Uterus (tissue), 2 donors: ENCODE results near the gene CALML5.

ENCODE experiments used
- POLR2A ChIP-seq, 2 donors: fragments of 450-650 bp; IDR thresholded peaks; one replicate each; pipeline ENCODE4 v1.6.1; 2016; ENCODE audit warnings: antibody characterized with exemption in 2 of 2, mild to moderate bottlenecking in 1 of 2, moderate library complexity in 1 of 2
- TF ChIP-seq, protein P1 (sequence below), 4 experiments: fragments of 200-600 bp in 2 of 4; fragments of 450-650 bp in 2 of 4; sonication (generic) in 2 of 4; IDR thresholded peaks; one replicate each; pipeline ENCODE4 v1.5.1; 2016 to 2019; ENCODE audit warnings: antibody characterized with exemption in 4 of 4, mild to moderate bottlenecking in 2 of 4, moderate library complexity in 1 of 4

GRCh38 chr10:5476918-5477525 lies 22.3 kb downstream of the CALML5 start:
- TF ChIP-seq, protein P1, sequence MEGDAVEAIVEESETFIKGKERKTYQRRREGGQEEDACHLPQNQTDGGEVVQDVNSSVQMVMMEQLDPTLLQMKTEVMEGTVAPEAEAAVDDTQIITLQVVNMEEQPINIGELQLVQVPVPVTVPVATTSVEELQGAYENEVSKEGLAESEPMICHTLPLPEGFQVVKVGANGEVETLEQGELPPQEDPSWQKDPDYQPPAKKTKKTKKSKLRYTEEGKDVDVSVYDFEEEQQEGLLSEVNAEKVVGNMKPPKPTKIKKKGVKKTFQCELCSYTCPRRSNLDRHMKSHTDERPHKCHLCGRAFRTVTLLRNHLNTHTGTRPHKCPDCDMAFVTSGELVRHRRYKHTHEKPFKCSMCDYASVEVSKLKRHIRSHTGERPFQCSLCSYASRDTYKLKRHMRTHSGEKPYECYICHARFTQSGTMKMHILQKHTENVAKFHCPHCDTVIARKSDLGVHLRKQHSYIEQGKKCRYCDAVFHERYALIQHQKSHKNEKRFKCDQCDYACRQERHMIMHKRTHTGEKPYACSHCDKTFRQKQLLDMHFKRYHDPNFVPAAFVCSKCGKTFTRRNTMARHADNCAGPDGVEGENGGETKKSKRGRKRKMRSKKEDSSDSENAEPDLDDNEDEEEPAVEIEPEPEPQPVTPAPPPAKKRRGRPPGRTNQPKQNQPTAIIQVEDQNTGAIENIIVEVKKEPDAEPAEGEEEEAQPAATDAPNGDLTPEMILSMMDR (IDR thresholded peaks at IDR 0.05), result no peak
- no peak for TF ChIP-seq POLR2A (IDR thresholded peaks at IDR 0.05)
